ENCODE data around the gene PRDM2. TPM values are rescaled to one million over a fixed set of nuclear protein-coding genes. Genes with fewer than 3 reads are reported as not detected.
A peak's percentile ranks its signal among the peaks of the same experiment; 100 is the strongest.
"Not testable (repeated sequence)": the region's sequence is repeated elsewhere in the genome, so short reads cannot be mapped to it uniquely, and the experiment has no call there.

The PRDM2 gene
- total and polyA plus RNA-seq, 9 donors: 30.0 to 81.9 (median 61.8) TPM

GRCh38 chr1:13708380-13708982, 8.5 kb downstream of the PRDM2 start:
- H3K27ac ChIP-seq: peak overlapping the region in 1 of 2 donors; percentile 15
- intact Hi-C loops (cut with DNase I): no loop called here
- TF ChIP-seq EP300 (IDR thresholded peaks at IDR 0.05) (no peak), POLR2A (IDR thresholded peaks at IDR 0.05) (no peak), CTCF (IDR thresholded peaks at IDR 0.05) (no peak)
- H3K27me3 ChIP-seq: no peaks in the 10 kb centered on the region
- H3K4me1 ChIP-seq (ENCODE audit: insufficient read depth): peaks cover 7% of the 10 kb centered on the region
- no peak overlapping the region for H3K4me3 ChIP-seq
- no peaks in the 10 kb centered on the region for H3K9me3 ChIP-seq
- no peaks in the 10 kb centered on the region for H3K36me3 ChIP-seq
- WGBS, 3 donors: 48 to 67% (median 51%) methylated on average over 10 of the region's 10 CpGs
- DNase-seq: no peak

GRCh38 chr1:13710086-13710485, 10.1 kb downstream of the PRDM2 start:
- DNase-seq: no peak
- WGBS, 3 donors: 34 to 65% (median 54%) methylated on average over 2 of the region's 2 CpGs
- TF ChIP-seq POLR2A (IDR thresholded peaks at IDR 0.05) (no peak), CTCF (IDR thresholded peaks at IDR 0.05) (no peak), EP300 (IDR thresholded peaks at IDR 0.05) (no peak)
- intact Hi-C loops (cut with DNase I): no loop called here
- Histone ChIP-seq H3K36me3 (no peaks in the 10 kb centered on the region), H3K27ac (peak overlapping the region in 1 of 2 donors; percentile 28), H3K27me3 (no peaks in the 10 kb centered on the region), H3K4me3 (no peak overlapping the region), H3K9me3 (no peaks in the 10 kb centered on the region), H3K4me1 (ENCODE audit: insufficient read depth) (peaks cover 7% of the 10 kb centered on the region)

- intact Hi-C loops (cut with DNase I): no loop called here
- Histone ChIP-seq H3K27ac (no peak overlapping the region), H3K36me3 (no peaks in the 10 kb centered on the region), H3K4me3 (no peak overlapping the region), H3K9me3 (no peaks in the 10 kb centered on the region), H3K4me1 (ENCODE audit: insufficient read depth) (peaks cover 9% of the 10 kb centered on the region), H3K27me3 (no peaks in the 10 kb centered on the region)
- WGBS, 3 donors: 86 to 89% (median 88%) methylated on average over 3 of the region's 3 CpGs
- DNase-seq: no peak
- TF ChIP-seq POLR2A (IDR thresholded peaks at IDR 0.05): no peak
- TF ChIP-seq CTCF (IDR thresholded peaks at IDR 0.05): no peak
- no peak for TF ChIP-seq EP300 (IDR thresholded peaks at IDR 0.05)
Measured at GRCh38 chr1:13714851-13715250, 14.9 kb downstream of the PRDM2 start.

DNA sequence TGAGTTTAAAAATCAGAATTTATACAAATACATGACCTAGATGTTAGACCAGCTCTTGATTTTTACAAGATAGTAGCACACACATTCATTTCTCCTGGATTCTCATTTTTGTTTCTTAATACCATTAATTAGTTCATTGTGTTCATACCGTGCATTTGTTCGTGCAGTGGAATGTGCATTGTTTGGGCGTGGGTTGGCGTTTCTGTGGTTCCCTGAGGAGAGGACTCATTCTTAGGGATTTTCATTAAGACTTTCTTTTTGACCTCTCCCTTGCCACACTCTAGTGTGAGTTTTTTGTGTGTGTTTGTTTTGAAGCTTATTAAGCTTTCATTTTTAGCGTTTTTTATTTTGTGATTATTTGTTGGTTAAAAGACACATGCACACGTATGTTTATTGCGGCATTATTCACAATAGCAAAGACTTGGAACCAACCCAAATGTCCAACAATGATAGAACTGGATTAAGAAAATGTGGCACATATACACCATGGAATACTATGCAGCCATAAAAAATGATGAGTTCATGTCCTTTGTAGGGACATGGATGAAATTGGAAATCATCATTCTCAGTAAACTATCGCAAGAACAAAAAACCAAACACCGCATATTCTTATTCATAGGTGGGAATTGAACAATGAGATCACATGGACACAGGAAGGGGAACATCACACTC, 15.8 kb downstream of the PRDM2 start:
- DNase-seq; H3K27ac ChIP-seq; H3K27me3 ChIP-seq; intact Hi-C loops (cut with DNase I); H3K9me3 ChIP-seq; H3K4me3 ChIP-seq; H3K36me3 ChIP-seq; H3K4me1 ChIP-seq (ENCODE audit: insufficient read depth): not testable (repeated sequence)
- 90 to 93% (median 91%) methylated on average over 9 of the region's 9 CpGs for WGBS, 3 donors

GRCh38 chr1:13722808-13723360, 22.9 kb downstream of the PRDM2 start:
- TF ChIP-seq EP300 (IDR thresholded peaks at IDR 0.05): no peak
- no peak for TF ChIP-seq POLR2A (IDR thresholded peaks at IDR 0.05)
- TF ChIP-seq CTCF (IDR thresholded peaks at IDR 0.05): no peak
- no peaks in the 10 kb centered on the region for H3K36me3 ChIP-seq
- 92 to 96% (median 94%) methylated on average over 7 of the region's 7 CpGs for WGBS, 3 donors
- H3K9me3 ChIP-seq: no peaks in the 10 kb centered on the region
- intact Hi-C loops (cut with DNase I): no loop called here
- H3K27ac ChIP-seq: no peak overlapping the region
- H3K4me3 ChIP-seq: no peak overlapping the region
- no peaks in the 10 kb centered on the region for H3K27me3 ChIP-seq
- DNase-seq: no peak
- H3K4me1 ChIP-seq (ENCODE audit: insufficient read depth): peaks cover 7% of the 10 kb centered on the region

All from ovary (tissue), 9 donors.